NT2/D1 (cell line): ENCODE results near the gene FHOD1.

Source experiments
- SUZ12 ChIP-seq: IDR thresholded peaks from 2 replicates; pipeline ENCODE4 v1.6.1; 2011; ENCODE audit not compliant: insufficient read length, insufficient read depth; ENCODE audit errors: extremely low read depth
- YY1 ChIP-seq: IDR thresholded peaks from 2 replicates; pipeline ENCODE4 v1.6.1; 2011; ENCODE audit not compliant: insufficient read length, insufficient read depth

GRCh38 chr16:67278773-67279295 lies 31.6 kb upstream of the FHOD1 start:
- TF ChIP-seq YY1 (no peak), SUZ12 (no peak)
